ENCODE data around the gene ISCA2.

DNA sequence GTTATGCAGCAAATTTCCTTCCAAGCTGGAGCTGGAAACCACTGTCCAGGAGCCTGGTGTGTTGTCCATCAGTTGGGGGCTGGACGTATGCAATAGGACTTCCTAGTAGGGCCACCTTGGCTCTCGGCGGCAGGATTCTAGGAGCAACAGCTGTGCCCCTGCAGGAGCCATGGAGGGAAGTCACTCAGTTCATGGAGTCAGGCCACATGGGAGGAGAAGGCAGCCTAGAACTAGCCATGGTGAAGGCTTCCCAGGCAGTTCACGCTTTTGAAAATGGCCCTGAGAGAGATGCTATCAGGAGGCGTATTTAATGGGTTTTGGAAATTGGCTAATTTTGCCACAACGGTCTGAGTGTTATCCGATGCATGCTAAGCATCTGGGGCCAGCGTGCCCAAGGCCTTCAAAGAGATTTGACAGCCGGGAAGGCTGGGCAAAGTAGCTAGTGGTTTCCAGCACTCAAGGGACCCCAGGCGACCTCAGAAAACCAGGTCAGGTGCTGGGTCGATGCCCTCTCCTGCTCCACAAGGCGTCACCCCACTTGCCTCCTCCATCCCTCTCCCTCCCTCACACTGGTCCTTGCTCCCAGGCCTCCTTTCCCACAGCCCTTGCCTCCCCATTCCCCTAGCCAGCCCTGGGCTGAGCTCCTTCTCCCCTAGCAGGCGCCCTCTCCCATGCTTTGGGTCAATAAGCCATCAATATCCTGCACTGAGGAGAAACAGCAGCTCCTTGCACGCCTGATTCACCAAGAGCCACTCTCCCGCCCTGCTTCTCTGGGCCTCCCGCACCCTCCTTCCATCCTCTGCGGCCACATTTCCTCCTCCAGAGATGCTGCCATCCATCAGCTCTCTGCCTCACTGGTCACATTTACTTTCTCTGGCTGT is 36.6 kb upstream of the ISCA2 start:
- TF ChIP-seq, protein P1, sequence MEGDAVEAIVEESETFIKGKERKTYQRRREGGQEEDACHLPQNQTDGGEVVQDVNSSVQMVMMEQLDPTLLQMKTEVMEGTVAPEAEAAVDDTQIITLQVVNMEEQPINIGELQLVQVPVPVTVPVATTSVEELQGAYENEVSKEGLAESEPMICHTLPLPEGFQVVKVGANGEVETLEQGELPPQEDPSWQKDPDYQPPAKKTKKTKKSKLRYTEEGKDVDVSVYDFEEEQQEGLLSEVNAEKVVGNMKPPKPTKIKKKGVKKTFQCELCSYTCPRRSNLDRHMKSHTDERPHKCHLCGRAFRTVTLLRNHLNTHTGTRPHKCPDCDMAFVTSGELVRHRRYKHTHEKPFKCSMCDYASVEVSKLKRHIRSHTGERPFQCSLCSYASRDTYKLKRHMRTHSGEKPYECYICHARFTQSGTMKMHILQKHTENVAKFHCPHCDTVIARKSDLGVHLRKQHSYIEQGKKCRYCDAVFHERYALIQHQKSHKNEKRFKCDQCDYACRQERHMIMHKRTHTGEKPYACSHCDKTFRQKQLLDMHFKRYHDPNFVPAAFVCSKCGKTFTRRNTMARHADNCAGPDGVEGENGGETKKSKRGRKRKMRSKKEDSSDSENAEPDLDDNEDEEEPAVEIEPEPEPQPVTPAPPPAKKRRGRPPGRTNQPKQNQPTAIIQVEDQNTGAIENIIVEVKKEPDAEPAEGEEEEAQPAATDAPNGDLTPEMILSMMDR (IDR thresholded peaks at IDR 0.05; ENCODE audit: insufficient read depth, low read length, poor library complexity, severe bottlenecking): no peak
- TF ChIP-seq EZH2phosphoT487 (conservative IDR thresholded peaks at IDR 0.05; ENCODE audit: low read length): no peak
